ENCODE measurements around the gene PIWIL1.

PIWIL1 gene

DNA sequence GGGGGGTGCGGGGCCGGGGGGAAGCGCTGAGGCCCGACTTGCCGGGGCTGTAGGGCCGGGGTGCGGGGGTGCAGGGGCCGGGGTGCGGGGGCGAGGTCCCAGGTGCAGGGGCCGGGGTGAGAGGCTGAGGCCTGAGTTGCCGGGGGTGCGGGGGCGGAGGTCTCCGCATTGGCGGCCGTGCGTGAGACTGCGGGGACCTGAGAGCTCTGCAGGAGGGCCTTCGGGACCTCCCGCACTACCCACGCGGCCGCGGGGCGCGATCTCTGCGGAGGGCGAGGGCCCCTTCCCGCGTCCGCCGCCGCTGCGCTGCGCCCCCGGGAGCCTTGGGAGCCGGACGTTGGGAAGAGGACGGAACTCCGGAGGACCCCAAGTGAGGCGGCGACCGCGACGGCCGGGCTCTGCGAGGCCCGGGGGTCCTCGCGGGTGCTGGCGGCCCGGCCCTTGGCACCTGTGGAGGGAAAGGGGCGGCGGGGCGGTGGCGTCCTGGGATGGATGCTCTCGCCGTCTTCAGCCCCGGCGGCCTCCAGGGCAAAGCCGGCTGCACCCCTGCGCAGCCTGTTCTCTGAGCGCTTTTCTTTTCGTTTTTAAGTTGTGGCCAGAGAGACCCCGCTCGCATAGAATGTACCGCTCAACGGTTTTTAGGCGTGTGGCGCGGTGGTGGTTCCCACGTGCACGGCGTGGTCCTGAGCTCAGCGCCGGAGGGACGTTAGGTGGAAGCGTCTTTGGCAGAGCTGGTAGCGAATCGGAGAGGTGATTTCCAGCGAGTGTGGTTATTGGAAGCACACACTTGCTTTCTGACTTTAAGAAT is 1.3 kb downstream of the PIWIL1 start:
- DNase-seq = no peak

GRCh38 chr12:130339951-130340350 is 2.3 kb downstream of the PIWIL1 start:
- no peak for DNase-seq

- no peak for DNase-seq
Measured at GRCh38 chr12:130342442-130342841, 4.8 kb downstream of the PIWIL1 start.

- no peak for DNase-seq
Measured at GRCh38 chr12:130342842-130343241, 5.2 kb downstream of the PIWIL1 start.

- no peak for DNase-seq
Measured at GRCh38 chr12:130344529-130344928, 6.8 kb downstream of the PIWIL1 start.

DNA sequence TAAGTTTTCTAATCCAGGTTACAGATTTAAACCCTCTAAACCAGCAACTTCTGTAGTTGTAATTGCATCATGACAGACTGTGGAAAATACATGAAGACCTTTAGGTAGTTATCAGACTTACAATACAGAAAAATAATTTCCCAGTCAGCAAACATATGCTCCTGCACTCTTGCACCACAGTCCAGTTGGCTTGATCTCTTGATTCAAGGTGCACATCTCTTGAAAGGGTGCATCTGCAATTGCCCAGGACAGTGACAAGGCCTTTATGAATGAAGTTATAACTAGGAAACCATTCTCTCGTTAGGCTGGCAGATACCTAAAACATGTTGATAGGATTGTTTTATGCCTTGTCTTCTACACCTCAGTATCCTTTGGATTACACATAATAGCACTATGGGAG is 7.6 kb downstream of the PIWIL1 start:
- DNase-seq = no peak

DNA sequence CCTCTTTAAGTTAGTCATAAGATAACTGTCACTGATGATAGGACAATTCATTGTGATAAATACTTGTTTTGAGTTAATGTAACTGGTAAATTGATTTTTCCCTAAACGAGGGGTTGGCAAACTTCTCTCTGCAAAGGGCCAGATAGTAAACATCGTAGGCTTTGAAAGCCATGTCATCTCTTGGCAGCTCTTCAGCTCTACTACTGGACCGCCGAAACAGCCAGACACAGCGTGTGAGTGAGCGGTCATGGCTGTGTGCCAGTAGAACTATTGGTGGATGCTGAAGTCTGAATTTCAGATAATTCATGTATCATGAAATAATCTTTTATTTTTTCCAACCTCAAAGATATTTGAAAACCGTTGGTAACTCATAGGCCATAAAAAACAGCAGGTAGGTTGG is 9.9 kb downstream of the PIWIL1 start:
- no peak for DNase-seq

GRCh38 chr12:130350715-130351114 is 13.0 kb downstream of the PIWIL1 start:
- no peak for DNase-seq

- no peak for DNase-seq
Measured at GRCh38 chr12:130351326-130351725, 13.6 kb downstream of the PIWIL1 start.

DNA sequence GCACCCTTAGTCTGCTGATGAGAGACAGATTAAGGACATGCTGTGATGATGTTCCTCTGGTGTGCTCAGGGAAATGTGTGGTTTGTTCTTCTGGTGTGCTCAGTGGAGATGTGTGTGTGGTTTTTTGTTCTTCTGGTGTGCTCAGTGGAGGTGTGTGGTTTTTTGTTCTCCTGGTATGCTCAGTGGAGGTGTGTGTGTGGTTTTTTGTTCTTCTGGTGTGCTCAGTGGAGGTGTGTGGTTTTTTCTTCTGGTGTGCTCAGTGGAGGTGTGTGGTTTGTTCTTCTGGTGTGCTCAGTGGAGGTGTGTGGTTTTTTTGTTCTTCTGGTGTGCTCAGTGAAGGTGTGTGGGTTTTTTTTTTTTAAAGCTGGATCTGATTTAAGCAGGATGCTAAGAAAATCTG is 15.4 kb downstream of the PIWIL1 start:
- peak in 1 of 5 experiments; percentile 39 for DNase-seq

DNA sequence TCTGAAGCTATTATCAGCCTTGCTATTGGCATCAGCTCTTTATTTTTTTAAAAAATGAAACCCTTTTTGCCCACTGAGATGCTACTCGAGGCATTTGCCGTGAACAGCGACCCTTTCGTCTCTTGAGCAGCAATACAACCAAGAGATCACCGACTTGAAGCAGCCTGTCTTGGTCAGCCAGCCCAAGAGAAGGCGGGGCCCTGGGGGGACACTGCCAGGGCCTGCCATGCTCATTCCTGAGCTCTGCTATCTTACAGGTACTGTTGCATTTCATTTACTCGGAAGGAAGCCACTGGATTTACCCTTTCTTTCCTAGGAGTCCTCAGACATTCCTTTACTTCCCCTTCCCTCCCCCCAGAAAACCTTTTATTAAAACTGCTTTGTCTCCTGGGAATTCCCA is 16.7 kb downstream of the PIWIL1 start:
- no peak for DNase-seq

- DNase-seq = no peak
Measured at GRCh38 chr12:130356222-130356621, 18.5 kb downstream of the PIWIL1 start.

DNA sequence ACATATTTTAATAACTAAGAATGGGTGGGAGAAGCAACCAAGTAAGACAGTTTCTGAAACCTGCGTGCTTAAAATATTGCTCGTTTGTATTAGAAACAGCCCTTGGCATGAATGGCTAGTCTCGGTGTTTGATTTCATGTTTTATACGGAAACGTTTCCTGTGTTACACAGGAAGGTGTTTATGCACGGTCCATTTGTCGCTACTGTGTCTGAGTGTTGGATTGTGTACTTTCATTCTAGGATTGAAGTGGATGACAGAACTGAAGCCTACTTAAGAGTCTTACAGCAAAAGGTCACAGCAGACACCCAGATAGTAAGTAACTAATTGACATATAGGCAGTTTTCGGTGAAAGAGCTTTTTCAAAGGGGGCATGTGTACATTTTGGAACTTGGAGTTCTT is 19.6 kb downstream of the PIWIL1 start:
- no peak for DNase-seq

- DNase-seq = no peak
Measured at GRCh38 chr12:130357729-130358330, 20.1 kb downstream of the PIWIL1 start.

DNA sequence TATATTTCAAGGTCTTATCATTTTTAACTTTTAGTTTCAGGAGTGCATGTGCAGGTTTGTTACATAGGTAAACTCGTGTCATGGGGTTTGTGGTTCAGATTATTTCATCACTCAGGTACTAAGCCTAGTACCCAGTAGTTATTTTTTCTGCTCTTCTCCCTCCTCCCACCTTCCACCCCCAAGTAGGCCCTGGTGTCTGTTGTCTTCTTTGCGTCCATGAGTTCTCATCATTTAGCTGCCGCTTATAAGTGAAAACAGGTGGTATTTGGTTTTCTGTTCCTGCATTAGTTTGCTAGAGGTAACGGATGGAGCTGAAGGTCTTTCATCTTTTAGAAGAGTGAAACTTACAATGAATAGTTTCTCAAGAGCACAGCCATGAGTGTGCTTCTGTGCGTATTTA is 24.4 kb downstream of the PIWIL1 start:
- DNase-seq = no peak

- no peak for DNase-seq
Measured at GRCh38 chr12:130364578-130364977, 26.9 kb downstream of the PIWIL1 start.

DNA sequence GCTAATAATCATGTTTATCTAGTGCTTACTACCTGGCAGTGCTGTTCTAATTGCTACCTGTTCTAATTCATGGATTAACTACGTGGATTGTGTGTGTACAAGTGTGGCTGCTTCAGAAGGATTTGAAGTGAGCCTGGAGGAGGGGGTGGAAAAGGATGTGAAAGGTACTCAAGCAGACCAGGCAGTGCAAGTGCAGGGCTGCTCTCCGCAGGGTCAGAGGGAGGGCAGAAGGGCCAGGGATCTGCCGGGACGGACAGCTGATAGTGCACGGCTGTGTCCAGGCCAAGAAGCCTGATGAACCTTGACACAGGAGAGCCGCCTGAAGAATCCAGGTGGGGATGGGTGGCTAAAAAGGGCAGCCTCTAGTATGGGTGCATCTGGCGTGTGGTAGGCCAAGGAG is 28.5 kb downstream of the PIWIL1 start:
- no peak for DNase-seq

DNA sequence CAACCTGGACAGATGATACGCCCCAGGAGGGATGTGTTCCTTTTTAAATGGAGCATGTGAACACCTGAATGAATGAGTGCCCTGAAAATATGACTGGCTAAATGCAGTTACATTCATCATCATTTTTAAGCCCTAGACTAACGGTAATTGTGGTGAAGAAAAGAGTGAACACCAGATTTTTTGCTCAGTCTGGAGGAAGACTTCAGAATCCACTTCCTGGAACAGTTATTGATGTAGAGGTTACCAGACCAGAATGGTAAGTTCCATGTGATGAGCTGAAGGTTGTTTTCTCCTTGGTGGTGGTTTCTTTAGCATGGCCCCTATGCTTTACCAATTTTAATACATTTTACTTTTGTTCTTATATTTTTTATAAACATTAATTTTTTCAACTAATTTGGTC is 29.3 kb downstream of the PIWIL1 start:
- peak in 1 of 5 experiments; percentile 5 for DNase-seq

GRCh38 chr12:130367523-130367922 is 29.8 kb downstream of the PIWIL1 start:
- DNase-seq = no peak

DNA sequence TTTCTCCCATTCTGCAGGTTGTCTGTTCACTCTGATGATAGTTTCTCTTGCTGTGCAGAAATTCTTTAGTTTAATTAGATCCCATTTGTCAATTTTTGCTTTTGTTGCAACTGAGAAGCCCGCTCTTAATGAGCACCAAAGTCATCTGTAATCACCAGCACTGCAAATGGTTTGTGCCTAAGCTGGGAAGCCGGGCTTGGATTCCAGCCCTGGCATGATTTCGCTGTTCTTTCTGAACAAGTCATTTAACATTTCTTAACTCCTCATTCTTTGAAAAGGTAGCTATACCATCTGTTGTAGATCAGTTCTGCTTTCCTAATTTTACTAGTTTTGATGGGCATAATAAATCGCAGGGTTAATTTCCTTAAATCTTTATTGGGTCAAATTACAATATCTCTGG is 32.1 kb downstream of the PIWIL1 start:
- no peak for DNase-seq

GRCh38 chr12:130371296-130371695 is 33.6 kb downstream of the PIWIL1 start:
- no peak for DNase-seq

GRCh38 chr12:130372936-130373335 is 35.2 kb downstream of the PIWIL1 start:
- no peak for DNase-seq

DNA sequence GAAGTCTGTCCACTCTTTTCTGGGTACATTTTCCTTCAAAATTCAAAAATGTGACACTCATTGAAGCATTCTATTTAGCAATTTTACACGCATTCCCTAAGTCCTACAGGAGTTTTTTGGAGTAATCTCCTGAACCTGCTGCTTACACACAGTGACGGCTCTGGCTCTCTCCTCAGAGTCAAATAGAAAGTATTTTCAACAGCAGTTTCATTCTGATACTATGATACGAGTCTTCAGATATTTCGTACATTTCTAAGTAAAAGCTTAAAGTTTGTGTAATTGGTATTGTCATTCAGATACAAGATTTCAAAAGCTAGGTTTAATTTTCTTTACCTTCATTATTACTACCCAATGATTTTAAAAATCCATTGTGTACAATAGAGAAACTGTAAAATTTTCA is 36.4 kb downstream of the PIWIL1 start:
- peak in 1 of 5 experiments; percentile 45 for DNase-seq
